Upper lobe of left lung (tissue), 6 donors: ENCODE measurements around the gene STK16. TPM values are rescaled to one million over a fixed set of nuclear protein-coding genes. Genes with fewer than 3 reads are reported as not detected.

Source experiments
- ATAC-seq, 2 donors: fragments of 200-7000 bp; cut with Tn5 transposase; one replicate each; pipeline ENCODE4 v1.9.1; 2022; ENCODE audit warnings: mild to moderate bottlenecking in 2 of 2, moderate library complexity in 2 of 2; ENCODE audit not compliant: low FRiP score in 2 of 2
- DNase-seq, 2 donors: peaks; one replicate each; pipeline ENCODE4 v3.0.0-alpha.2; 2019 to 2020
- H3K27ac ChIP-seq, 4 donors: fragments of 200-600 bp; sonication (generic); one replicate each; pipeline ENCODE4 v1.5.1; 2016 to 2019
- H3K27me3 ChIP-seq, 4 donors: fragments of 200-600 bp; sonication (generic); one replicate each; pipeline ENCODE4 v1.5.1; 2017 to 2019
- H3K36me3 ChIP-seq, 4 donors: fragments of 200-600 bp; sonication (generic); one replicate each; pipeline ENCODE4 v1.5.1; 2016 to 2019
- H3K4me1 ChIP-seq, 4 donors: fragments of 200-600 bp; sonication (generic); one replicate each; pipeline ENCODE4 v1.5.1; 2018 to 2019
- H3K4me3 ChIP-seq, 4 donors: fragments of 200-600 bp; sonication (generic); one replicate each; pipeline ENCODE4 v1.5.1; 2017 to 2019; ENCODE audit warnings: mild to moderate bottlenecking in 2 of 4, moderate library complexity in 1 of 4
- H3K9me3 ChIP-seq, 4 donors: fragments of 200-600 bp; sonication (generic); one replicate each; pipeline ENCODE4 v1.5.1; 2018 to 2019
- EP300 ChIP-seq, 4 donors: sonication (generic); formaldehyde crosslinking; IDR thresholded peaks; one replicate each; pipeline ENCODE4 v1.5.1; 2017; ENCODE audit warnings: antibody characterized with exemption in 4 of 4, control low read depth in 2 of 4
- POLR2A ChIP-seq, 4 donors: fragments of 450-650 bp; IDR thresholded peaks; one replicate each; pipeline ENCODE4 v1.5.1; 2016 to 2017; ENCODE audit warnings: antibody characterized with exemption in 4 of 4, mild to moderate bottlenecking in 2 of 4
- POLR2AphosphoS5 ChIP-seq, 2 donors: sonication (generic); formaldehyde crosslinking; IDR thresholded peaks; one replicate each; pipeline ENCODE4 v1.5.1; 2017; ENCODE audit warnings: antibody characterized with exemption in 2 of 2
- WGBS, 2 donors: methylation state at CpG; one replicate each; pipeline ENCODE4 v1.1.5; 2017 to 2018; 5-methylcytosine and 5-hydroxymethylcytosine counted together
- total RNA-seq, 6 donors: library from RNA; depleted of rRNA in 4 of 6; stranded (reverse); fragments of >200 nt in 4 of 6; gene quantifications; one replicate each; pipeline versions ENCODE4 v1.1.0 to v1.2.1, GENCODE V29; 2016 to 2021
- TF ChIP-seq, protein P1 (sequence below), 6 experiments: fragments of 450-650 bp in 4 of 6; fragments of 200-600 bp in 2 of 6; sonication (generic) in 2 of 6; IDR thresholded peaks; one replicate each; pipeline ENCODE4 v1.5.1; 2016 to 2019; ENCODE audit warnings: antibody characterized with exemption in 6 of 6
- donor health status: DM: no; HTN: no; CAD: no; lungs with moderate emphysema.
- donor health status: DM: no; HTN: yes; CAD: no; lungs with severe emphysema.

STK16 gene
- total RNA-seq, 6 donors from 2014 or later, result 12.6 to 28.3 (median 15.7) TPM

- no peaks in the 10 kb centered on the region for H3K27me3 ChIP-seq
- H3K4me3 ChIP-seq, result no peak overlapping the region
- H3K4me1 ChIP-seq, result no peaks in the 10 kb centered on the region
- no peaks in the 10 kb centered on the region for H3K9me3 ChIP-seq
- DNase-seq (no peak), ATAC-seq (no peak)
- TF ChIP-seq POLR2AphosphoS5 (IDR thresholded peaks at IDR 0.05) (peak in 1 of 2 donors; percentile 13), POLR2A (IDR thresholded peaks at IDR 0.05) (peak in 1 of 4 donors; percentile 15), EP300 (IDR thresholded peaks at IDR 0.05) (no peak)
- TF ChIP-seq, protein P1, sequence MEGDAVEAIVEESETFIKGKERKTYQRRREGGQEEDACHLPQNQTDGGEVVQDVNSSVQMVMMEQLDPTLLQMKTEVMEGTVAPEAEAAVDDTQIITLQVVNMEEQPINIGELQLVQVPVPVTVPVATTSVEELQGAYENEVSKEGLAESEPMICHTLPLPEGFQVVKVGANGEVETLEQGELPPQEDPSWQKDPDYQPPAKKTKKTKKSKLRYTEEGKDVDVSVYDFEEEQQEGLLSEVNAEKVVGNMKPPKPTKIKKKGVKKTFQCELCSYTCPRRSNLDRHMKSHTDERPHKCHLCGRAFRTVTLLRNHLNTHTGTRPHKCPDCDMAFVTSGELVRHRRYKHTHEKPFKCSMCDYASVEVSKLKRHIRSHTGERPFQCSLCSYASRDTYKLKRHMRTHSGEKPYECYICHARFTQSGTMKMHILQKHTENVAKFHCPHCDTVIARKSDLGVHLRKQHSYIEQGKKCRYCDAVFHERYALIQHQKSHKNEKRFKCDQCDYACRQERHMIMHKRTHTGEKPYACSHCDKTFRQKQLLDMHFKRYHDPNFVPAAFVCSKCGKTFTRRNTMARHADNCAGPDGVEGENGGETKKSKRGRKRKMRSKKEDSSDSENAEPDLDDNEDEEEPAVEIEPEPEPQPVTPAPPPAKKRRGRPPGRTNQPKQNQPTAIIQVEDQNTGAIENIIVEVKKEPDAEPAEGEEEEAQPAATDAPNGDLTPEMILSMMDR (IDR thresholded peaks at IDR 0.05), result no peak
- H3K27ac ChIP-seq, result no peak overlapping the region
- no peaks in the 10 kb centered on the region for H3K36me3 ChIP-seq
- WGBS, 2 donors, result 100% methylated on average over 3 of the region's 5 CpGs; no CpG with 5 or more reads in 1 of the 2 donors
Measured at GRCh38 chr2:219266232-219266631, 21.0 kb downstream of the STK16 start.

DNA sequence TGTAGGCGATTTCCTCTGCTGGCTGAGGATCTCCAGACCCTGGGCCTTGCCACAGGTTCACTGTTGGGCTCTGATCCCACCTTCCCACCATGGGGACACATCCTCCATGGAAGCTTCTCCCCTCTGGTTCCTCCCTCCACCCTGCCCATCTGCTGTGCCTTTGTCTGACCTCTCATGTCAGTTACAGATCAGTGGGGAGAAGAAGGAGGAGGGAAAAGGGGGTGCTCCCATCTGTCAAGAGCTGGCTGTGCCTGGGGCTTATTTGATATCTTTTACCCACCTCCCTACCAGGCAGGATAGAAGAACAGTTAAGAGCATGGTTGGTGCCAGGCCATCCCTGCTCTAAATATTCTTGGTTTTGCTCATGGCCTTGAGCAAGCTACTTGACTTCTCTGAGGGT, 21.6 kb downstream of the STK16 start:
- no peak for ATAC-seq
- 92 to 100% methylated on average over 1 of the region's 1 CpG for WGBS, 2 donors
- DNase-seq, result no peak

GRCh38 chr2:219268294-219268693, 23.0 kb downstream of the STK16 start:
- ATAC-seq, result no peak
- Histone ChIP-seq H3K27me3 (no peaks in the 10 kb centered on the region), H3K4me1 (no peaks in the 10 kb centered on the region), H3K9me3 (no peaks in the 10 kb centered on the region), H3K27ac (no peak overlapping the region), H3K36me3 (no peaks in the 10 kb centered on the region), H3K4me3 (no peak overlapping the region)
- TF ChIP-seq, protein P1 (IDR thresholded peaks at IDR 0.05), result no peak
- TF ChIP-seq POLR2AphosphoS5 (IDR thresholded peaks at IDR 0.05) (no peak), POLR2A (IDR thresholded peaks at IDR 0.05) (no peak), EP300 (IDR thresholded peaks at IDR 0.05) (no peak)
- no peak for DNase-seq
- 89 to 100% methylated on average over 2 of the region's 2 CpGs for WGBS, 2 donors

More for the DNA sequence above, 21.6 kb downstream of the STK16 start:
- H3K27me3 ChIP-seq, result no peaks in the 10 kb centered on the region
- no peaks in the 10 kb centered on the region for H3K36me3 ChIP-seq
- TF ChIP-seq EP300 (IDR thresholded peaks at IDR 0.05) (no peak), POLR2A (IDR thresholded peaks at IDR 0.05) (no peak)
- TF ChIP-seq, protein P1 (IDR thresholded peaks at IDR 0.05), result no peak
- no peaks in the 10 kb centered on the region for H3K4me1 ChIP-seq
- H3K9me3 ChIP-seq, result no peaks in the 10 kb centered on the region
- no peak overlapping the region for H3K4me3 ChIP-seq
- H3K27ac ChIP-seq, result no peak overlapping the region

DNA sequence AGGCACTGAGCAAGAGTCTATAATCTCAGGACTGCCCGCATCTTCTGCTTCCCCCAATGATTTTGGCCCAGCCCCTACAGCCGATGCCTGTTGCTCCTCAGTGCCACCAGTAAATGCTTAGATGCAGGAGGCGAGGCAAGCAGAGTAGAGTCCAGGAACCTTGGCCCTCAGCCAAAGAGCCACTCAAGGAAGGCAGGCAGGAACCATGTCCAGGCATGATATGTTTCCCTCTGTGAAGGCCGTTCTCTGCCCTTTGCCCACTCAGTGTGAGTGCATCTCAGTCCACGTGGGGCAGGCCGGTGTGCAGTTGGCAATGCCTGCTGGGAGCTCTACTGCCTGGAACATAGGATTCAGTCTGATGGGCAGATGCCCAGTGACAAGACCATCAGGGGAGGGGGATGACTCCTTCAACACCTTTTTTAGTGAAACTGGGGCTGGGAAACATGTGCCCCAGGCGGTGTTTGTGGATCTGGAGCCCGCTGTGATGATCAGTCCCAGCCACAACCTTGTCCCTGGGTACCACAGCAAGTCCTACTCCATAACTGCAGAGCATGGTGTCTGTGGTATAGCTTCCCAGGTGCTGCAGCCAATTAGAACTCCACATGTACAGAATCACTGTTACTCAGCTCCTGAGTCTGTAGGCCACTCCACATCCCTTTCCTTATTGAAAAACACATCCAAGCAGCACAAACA, 24.2 kb downstream of the STK16 start:
- H3K4me1 ChIP-seq, result no peaks in the 10 kb centered on the region
- no peaks in the 10 kb centered on the region for H3K27me3 ChIP-seq
- H3K27ac ChIP-seq, result no peak overlapping the region
- TF ChIP-seq POLR2A (IDR thresholded peaks at IDR 0.05) (no peak), EP300 (IDR thresholded peaks at IDR 0.05) (no peak), POLR2AphosphoS5 (IDR thresholded peaks at IDR 0.05) (no peak)
- TF ChIP-seq, protein P1 (IDR thresholded peaks at IDR 0.05), result no peak
- DNase-seq (peak in 1 of 2 donors; percentile 67), ATAC-seq (no peak)
- H3K9me3 ChIP-seq, result no peaks in the 10 kb centered on the region
- no peaks in the 10 kb centered on the region for H3K36me3 ChIP-seq
- WGBS, 2 donors, result 56 to 57% methylated on average over 3 to 8 of the region's 8 CpGs
- H3K4me3 ChIP-seq, result no peak overlapping the region

DNA sequence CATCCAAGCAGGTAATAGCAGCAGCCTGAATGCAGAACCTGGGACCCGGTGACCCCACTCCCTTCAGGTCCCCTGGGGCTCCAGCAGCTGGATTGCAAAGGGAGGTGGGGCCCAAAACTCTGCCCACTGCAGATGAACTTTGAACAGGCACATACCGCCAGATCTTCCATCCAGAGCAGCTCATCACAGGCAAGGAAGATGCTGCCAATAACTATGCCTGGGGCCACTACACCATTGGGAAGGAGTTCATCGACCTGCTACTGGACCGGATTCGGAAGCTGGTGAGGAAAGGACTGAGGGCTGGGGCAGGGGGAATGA, 24.7 kb downstream of the STK16 start:
- Histone ChIP-seq H3K9me3 (no peaks in the 10 kb centered on the region), H3K36me3 (no peaks in the 10 kb centered on the region), H3K4me3 (no peak overlapping the region), H3K27me3 (no peaks in the 10 kb centered on the region), H3K4me1 (no peaks in the 10 kb centered on the region), H3K27ac (no peak overlapping the region)
- 92 to 96% methylated on average over 5 of the region's 5 CpGs for WGBS, 2 donors
- TF ChIP-seq EP300 (IDR thresholded peaks at IDR 0.05) (no peak), POLR2A (IDR thresholded peaks at IDR 0.05) (no peak), POLR2AphosphoS5 (IDR thresholded peaks at IDR 0.05) (no peak)
- TF ChIP-seq, protein P1 (IDR thresholded peaks at IDR 0.05), result no peak
- DNase-seq (no peak), ATAC-seq (no peak)
